ENCODE measurements around the gene SSH2. TPM values are rescaled to one million over a fixed set of nuclear protein-coding genes. Genes with fewer than 3 reads are reported as not detected.

The SSH2 gene
- polyA plus RNA-seq, 1 donor from 2014 or later = 16.6 TPM

- H3K9me3 ChIP-seq (ENCODE audit: low read length) = no peaks in the 10 kb centered on the region
- no peak overlapping the region for H3K4me3 ChIP-seq (ENCODE audit: low read length)
- H3K9me2 ChIP-seq (ENCODE audit: insufficient read depth, low read length) = no peaks in the 10 kb centered on the region
- H3K27ac ChIP-seq (ENCODE audit: low read length) = no peak overlapping the region
- no peaks in the 10 kb centered on the region for H3F3A ChIP-seq (ENCODE audit: insufficient read depth, low read length, poor library complexity, severe bottlenecking)
- H3K9ac ChIP-seq (ENCODE audit: low read length) = no peak overlapping the region
- H2AFZ ChIP-seq (ENCODE audit: low read depth, low read length) = no peak overlapping the region
- H3K79me2 ChIP-seq (replicated peaks; ENCODE audit: insufficient read depth, low read length) = peaks cover 11% of the 10 kb centered on the region
- no peaks in the 10 kb centered on the region for H3K36me3 ChIP-seq (ENCODE audit: insufficient read depth, low read length)
- no peaks in the 10 kb centered on the region for H3K27me3 ChIP-seq (ENCODE audit: insufficient read depth, low read depth, low read length)
- no peak overlapping the region for H3K4me2 ChIP-seq (ENCODE audit: low read length)
- no peaks in the 10 kb centered on the region for H4K20me1 ChIP-seq (ENCODE audit: insufficient read depth)
- no peak for TF ChIP-seq RAD21 (conservative IDR thresholded peaks at IDR 0.05)
- TF ChIP-seq POLR2AphosphoS5 (IDR thresholded peaks at IDR 0.05) = no peak
- no peak for TF ChIP-seq TAF1 (IDR thresholded peaks at IDR 0.05; ENCODE audit: low read depth)
- no peak for TF ChIP-seq REST (IDR thresholded peaks at IDR 0.05; ENCODE audit: borderline replicate concordance)
- no peak for TF ChIP-seq EZH2 (IDR thresholded peaks at IDR 0.05; ENCODE audit: borderline replicate concordance, insufficient read depth, low read length, poor library complexity, severe bottlenecking)
Observed at GRCh38 chr17:29855686-29856085, 74.3 kb downstream of the SSH2 start.

GRCh38 chr17:29848737-29849136 lies 81.3 kb downstream of the SSH2 start:
- Histone ChIP-seq H3K79me2 (replicated peaks; ENCODE audit: insufficient read depth, low read length) (peaks cover 8% of the 10 kb centered on the region), H3K36me3 (ENCODE audit: insufficient read depth, low read length) (peaks cover 5% of the 10 kb centered on the region), H4K20me1 (ENCODE audit: insufficient read depth) (no peaks in the 10 kb centered on the region), H3K9me2 (ENCODE audit: insufficient read depth, low read length) (no peaks in the 10 kb centered on the region), H2AFZ (ENCODE audit: low read depth, low read length) (no peak overlapping the region), H3K9me3 (ENCODE audit: low read length) (no peaks in the 10 kb centered on the region), H3K27me3 (ENCODE audit: insufficient read depth, low read depth, low read length) (no peaks in the 10 kb centered on the region), H3F3A (ENCODE audit: insufficient read depth, low read length, poor library complexity, severe bottlenecking) (no peaks in the 10 kb centered on the region), H3K4me3 (ENCODE audit: low read length) (no peak overlapping the region), H3K9ac (ENCODE audit: low read length) (no peak overlapping the region), H3K4me2 (ENCODE audit: low read length) (no peak overlapping the region), H3K27ac (ENCODE audit: low read length) (no peak overlapping the region)
- TF ChIP-seq EP300 (conservative IDR thresholded peaks at IDR 0.05; ENCODE audit: poor library complexity, severe bottlenecking) (no peak), SMC3 (conservative IDR thresholded peaks at IDR 0.05; ENCODE audit: poor library complexity) (no peak), REST (IDR thresholded peaks at IDR 0.05; ENCODE audit: borderline replicate concordance) (no peak), MXI1 (conservative IDR thresholded peaks at IDR 0.05; ENCODE audit: poor library complexity, severe bottlenecking) (no peak), POLR2AphosphoS5 (IDR thresholded peaks at IDR 0.05) (no peak), RAD21 (conservative IDR thresholded peaks at IDR 0.05) (no peak), TAF1 (IDR thresholded peaks at IDR 0.05; ENCODE audit: low read depth) (no peak), CTCF (IDR thresholded peaks at IDR 0.05; ENCODE audit: poor library complexity, severe bottlenecking) (no peak), EZH2 (IDR thresholded peaks at IDR 0.05; ENCODE audit: borderline replicate concordance, insufficient read depth, low read length, poor library complexity, severe bottlenecking) (no peak)

All from neural cell (in vitro differentiated cells).